PFSK-1 (cell line): ENCODE measurements around the gene USP36.

ENCODE experiments used
- FOXP2 ChIP-seq: optimal IDR thresholded peaks from 2 replicates; pipeline ENCODE3; 2011; ENCODE audit warnings: borderline replicate concordance, control low read depth, inconsistent platforms; ENCODE audit not compliant: insufficient read depth; ENCODE audit errors: extremely low read length, extremely low read depth
- POLR2AphosphoS5 ChIP-seq: IDR thresholded peaks from 2 replicates; pipeline ENCODE4 v1.6.1; 2012; ENCODE audit warnings: low read depth, mild to moderate bottlenecking, control low read depth, low read length, moderate library complexity
- REST ChIP-seq, 2 experiments: IDR thresholded peaks; 2 replicates each; pipeline versions ENCODE4 v1.6.1 to v1.8.0; 2011 to 2012; ENCODE audit warnings: low read depth in 2 of 2, low read length in 2 of 2, control low read depth in 1 of 2, inconsistent platforms in 1 of 2, mild to moderate bottlenecking in 1 of 2, moderate library complexity in 1 of 2; ENCODE audit not compliant: insufficient read depth in 1 of 2
- SIN3A ChIP-seq: IDR thresholded peaks from 2 replicates; pipeline ENCODE4 v1.6.1; 2012; ENCODE audit warnings: mild to moderate bottlenecking, low read length, moderate library complexity, borderline replicate concordance; ENCODE audit not compliant: insufficient read depth
- TAF1 ChIP-seq: IDR thresholded peaks from 2 replicates; pipeline ENCODE4 v1.6.1; 2012; ENCODE audit warnings: low read length, control low read depth, borderline replicate concordance; ENCODE audit not compliant: insufficient read depth

Gene USP36

GRCh38 chr17:78789663-78790181 is 50.9 kb downstream of the USP36 start:
- TF ChIP-seq POLR2AphosphoS5 (no peak), SIN3A (no peak)

- TF ChIP-seq SIN3A (no peak), FOXP2 (no peak), TAF1 (no peak), REST (IDR thresholded peaks at IDR 0.05; ENCODE audit: insufficient read depth in 1 of 2, low read depth in 2 of 2, low read length in 2 of 2) (no peak), POLR2AphosphoS5 (no peak)
Measured at GRCh38 chr17:78789149-78789662, 51.4 kb downstream of the USP36 start.

DNA sequence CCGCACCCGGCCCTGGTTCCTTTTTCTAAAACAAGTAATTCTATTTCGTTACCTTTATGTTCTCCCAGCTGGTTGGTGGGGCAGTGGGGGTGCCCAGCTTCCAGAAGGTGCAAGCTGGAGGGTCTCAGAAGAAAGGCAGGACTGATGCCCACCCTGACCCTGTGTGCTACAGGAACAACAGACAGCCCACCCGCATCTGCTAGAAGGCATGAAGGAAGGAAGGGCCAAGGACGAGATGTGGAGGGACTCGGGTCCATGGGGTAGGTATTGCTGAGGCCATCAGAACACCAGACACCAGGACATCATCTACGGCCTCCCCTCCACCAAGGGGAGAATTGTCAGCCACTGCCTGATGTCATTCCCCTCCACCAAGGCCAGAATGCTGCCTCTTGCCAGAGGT is 52.2 kb downstream of the USP36 start:
- no peak for TF ChIP-seq FOXP2
- TF ChIP-seq REST (IDR thresholded peaks at IDR 0.05; ENCODE audit: insufficient read depth in 1 of 2, low read depth in 2 of 2, low read length in 2 of 2): no peak
- no peak for TF ChIP-seq SIN3A
- no peak for TF ChIP-seq POLR2AphosphoS5
- TF ChIP-seq TAF1: no peak

GRCh38 chr17:78787444-78787843 is 53.2 kb downstream of the USP36 start:
- TF ChIP-seq POLR2AphosphoS5 (no peak), SIN3A (no peak), REST (IDR thresholded peaks at IDR 0.05; ENCODE audit: insufficient read depth in 1 of 2, low read depth in 2 of 2, low read length in 2 of 2) (no peak), FOXP2 (no peak), TAF1 (no peak)

DNA sequence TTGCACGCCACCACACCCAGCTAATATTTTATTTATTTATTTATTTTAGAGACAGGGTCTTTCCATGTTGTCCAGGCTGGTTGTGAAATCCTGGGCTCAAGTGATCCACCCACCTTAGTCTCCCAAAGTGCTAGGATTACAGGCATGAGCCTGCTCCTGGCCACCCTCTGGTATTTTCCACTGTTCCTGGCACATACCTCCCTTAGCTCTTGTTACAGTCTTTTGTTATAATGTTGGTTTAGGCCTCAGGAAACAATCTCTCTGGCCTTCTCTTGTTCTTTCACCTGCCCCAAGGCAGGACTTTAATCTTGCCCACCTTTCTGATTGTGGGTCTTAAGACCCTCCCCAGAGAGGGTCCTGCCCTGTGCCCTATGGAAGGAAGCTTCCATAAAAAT is 55.0 kb downstream of the USP36 start:
- TF ChIP-seq SIN3A (no peak), TAF1 (no peak), POLR2AphosphoS5 (no peak), FOXP2 (no peak), REST (IDR thresholded peaks at IDR 0.05; ENCODE audit: insufficient read depth in 1 of 2, low read depth in 2 of 2, low read length in 2 of 2) (no peak)
